Choroid plexus epithelial cell (primary cell): Measurements from ENCODE around the gene AGFG2.

ENCODE experiments used
- DNase-seq: peaks from one replicate; pipeline ENCODE4 v3.0.0-alpha.2; 2010; ENCODE audit warnings: low read depth
- H3K4me3 ChIP-seq: 2 replicates; pipeline ENCODE4 v1.5.1; 2011; ENCODE audit warnings: low read depth, mild to moderate bottlenecking, control low read depth, low read length, moderate library complexity
- TF ChIP-seq, protein P1 (sequence below): conservative IDR thresholded peaks from 2 replicates; pipeline ENCODE4 v1.5.1; 2011; ENCODE audit warnings: low read depth, mild to moderate bottlenecking, control low read depth, inconsistent platforms, low read length, moderate library complexity

The AGFG2 gene

DNA sequence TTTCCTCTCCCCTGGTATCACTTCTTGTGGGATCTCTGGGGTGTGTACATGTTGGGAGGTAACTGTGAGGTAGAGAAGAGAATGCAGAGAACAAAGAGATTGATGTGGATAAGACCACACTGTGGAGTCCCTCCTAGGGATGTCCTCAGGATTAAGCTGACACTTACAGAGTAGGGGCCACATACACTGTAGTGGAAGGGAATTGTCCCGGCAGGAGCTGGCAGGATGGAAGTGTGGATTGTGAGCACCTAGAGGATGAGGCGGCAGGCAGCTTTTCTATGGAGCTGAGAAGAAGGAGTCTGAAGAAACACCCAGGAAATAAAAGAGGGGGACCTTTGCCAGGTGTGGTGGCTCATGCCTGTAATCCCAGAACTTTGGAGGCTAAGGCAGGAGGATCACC lies 13.5 kb downstream of the AGFG2 start:
- DNase-seq: no peak
- TF ChIP-seq, protein P1, sequence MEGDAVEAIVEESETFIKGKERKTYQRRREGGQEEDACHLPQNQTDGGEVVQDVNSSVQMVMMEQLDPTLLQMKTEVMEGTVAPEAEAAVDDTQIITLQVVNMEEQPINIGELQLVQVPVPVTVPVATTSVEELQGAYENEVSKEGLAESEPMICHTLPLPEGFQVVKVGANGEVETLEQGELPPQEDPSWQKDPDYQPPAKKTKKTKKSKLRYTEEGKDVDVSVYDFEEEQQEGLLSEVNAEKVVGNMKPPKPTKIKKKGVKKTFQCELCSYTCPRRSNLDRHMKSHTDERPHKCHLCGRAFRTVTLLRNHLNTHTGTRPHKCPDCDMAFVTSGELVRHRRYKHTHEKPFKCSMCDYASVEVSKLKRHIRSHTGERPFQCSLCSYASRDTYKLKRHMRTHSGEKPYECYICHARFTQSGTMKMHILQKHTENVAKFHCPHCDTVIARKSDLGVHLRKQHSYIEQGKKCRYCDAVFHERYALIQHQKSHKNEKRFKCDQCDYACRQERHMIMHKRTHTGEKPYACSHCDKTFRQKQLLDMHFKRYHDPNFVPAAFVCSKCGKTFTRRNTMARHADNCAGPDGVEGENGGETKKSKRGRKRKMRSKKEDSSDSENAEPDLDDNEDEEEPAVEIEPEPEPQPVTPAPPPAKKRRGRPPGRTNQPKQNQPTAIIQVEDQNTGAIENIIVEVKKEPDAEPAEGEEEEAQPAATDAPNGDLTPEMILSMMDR: no peak
- no peak overlapping the region for H3K4me3 ChIP-seq

DNA sequence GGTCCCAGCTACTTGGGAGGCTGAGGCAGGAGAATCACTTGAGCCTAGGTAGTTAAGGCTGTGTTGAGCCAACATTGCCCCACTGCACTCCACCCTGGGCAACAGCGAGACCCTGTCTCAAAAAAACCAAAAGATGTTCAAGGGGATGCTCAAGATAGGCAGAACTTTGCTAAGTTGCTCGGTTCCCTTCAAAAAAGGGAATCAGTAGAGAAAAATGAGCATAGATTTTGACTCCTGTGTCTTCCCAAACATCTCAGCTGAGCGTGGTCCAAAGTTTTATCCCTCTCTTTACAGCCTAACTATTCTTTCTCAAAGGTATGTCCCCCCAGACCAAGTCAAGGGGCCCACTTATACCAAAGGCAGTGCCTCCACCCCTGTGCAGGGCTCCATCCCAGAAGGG lies 14.0 kb downstream of the AGFG2 start:
- H3K4me3 ChIP-seq: no peak overlapping the region
- DNase-seq: no peak
- TF ChIP-seq, protein P1: no peak

DNA sequence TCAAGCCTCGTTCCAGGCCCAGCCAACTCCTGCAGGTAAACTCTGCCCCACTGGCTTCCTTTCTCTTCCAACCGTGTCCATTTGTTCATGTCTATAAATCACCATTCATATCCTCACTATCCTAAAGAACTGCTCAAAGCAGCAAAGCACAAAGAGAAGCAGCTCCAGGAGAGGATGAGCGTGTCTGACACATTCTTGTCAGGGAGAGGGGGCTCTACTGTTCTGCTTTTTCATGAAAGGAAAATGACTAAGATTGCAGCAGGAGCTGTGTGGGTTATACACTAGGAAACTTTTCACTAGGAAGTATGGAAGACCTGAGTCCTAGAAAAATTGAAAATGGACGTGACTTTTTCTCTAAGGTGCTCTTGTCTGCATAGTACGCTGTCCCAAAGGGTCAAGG lies 16.7 kb downstream of the AGFG2 start:
- TF ChIP-seq, protein P1: no peak
- no peak overlapping the region for H3K4me3 ChIP-seq
- no peak for DNase-seq

DNA sequence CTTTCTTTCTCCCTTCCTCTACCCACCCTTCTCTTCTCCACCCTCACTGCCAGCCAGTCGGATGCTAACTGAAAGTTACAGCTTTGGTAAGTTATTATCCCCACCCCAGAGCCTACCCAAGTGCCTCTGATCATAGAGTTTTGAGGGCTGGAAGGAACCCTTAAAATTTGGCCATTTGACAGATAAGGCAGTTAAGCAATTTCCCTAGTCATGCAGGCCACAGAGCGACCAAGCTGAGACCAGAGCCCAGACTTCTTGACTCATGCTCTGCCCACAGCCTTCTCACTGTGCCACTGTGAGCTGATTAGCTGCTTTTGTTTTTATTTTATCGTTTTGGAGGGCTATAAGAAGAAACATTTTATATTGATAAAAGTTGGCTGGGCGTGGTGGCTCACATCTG lies 17.5 kb downstream of the AGFG2 start:
- no peak overlapping the region for H3K4me3 ChIP-seq
- TF ChIP-seq, protein P1: no peak
- no peak for DNase-seq

DNA sequence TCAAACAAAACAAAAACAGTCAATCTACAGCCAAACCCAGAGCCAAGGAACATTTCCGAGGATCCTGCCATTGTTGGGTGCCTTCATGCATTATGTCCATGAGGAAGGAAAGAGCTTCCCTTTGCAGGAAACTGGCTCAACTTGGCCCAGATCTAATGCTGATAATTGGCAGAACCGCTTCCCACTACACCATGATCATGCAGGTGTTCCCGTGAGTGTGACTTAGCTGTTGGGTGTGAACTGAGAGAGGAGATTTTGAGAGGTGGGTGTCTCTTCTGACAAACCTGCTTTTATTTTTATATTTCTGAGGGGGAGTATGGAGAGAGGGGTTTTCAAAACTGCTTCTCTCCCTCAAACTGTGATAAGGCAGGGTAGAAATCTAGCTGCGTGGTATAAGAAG lies 20.1 kb downstream of the AGFG2 start:
- no peak overlapping the region for H3K4me3 ChIP-seq
- DNase-seq: no peak
- TF ChIP-seq, protein P1: no peak

DNA sequence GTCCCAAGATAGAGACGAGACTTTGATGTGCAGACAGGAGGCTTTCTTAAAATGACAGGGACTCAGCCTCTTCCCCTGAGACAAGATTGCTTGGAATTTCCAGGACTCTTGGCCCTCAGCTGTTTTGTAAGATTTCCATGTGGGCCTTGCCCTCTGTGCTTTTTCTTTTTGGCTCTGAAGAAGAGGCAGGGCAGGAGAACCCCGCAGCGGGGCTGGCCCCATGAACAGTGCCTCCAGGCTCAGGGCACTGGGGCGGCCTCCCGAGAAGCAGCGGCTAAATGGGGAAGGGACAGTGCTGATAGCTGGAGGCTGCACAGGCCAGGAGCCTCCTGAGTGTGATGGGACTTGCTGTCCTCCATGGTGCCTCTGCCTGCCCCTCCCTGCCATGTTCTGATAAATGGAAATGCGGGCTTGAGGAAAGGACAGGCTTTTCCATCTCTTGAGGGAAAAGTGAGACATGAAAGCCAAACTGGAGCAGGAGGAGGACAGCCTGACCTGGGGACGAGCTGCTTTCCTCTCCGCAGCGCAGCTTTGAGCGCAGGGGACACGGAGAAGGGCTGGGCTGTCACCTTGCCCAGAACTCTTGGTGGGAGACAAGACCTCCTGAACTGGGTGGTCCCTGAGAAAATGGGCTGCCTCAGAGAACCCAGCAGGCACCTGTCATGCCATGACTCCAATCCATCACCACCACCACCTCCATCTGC lies 22.6 kb downstream of the AGFG2 start:
- TF ChIP-seq, protein P1: no peak
- H3K4me3 ChIP-seq: no peak overlapping the region
- no peak for DNase-seq

DNA sequence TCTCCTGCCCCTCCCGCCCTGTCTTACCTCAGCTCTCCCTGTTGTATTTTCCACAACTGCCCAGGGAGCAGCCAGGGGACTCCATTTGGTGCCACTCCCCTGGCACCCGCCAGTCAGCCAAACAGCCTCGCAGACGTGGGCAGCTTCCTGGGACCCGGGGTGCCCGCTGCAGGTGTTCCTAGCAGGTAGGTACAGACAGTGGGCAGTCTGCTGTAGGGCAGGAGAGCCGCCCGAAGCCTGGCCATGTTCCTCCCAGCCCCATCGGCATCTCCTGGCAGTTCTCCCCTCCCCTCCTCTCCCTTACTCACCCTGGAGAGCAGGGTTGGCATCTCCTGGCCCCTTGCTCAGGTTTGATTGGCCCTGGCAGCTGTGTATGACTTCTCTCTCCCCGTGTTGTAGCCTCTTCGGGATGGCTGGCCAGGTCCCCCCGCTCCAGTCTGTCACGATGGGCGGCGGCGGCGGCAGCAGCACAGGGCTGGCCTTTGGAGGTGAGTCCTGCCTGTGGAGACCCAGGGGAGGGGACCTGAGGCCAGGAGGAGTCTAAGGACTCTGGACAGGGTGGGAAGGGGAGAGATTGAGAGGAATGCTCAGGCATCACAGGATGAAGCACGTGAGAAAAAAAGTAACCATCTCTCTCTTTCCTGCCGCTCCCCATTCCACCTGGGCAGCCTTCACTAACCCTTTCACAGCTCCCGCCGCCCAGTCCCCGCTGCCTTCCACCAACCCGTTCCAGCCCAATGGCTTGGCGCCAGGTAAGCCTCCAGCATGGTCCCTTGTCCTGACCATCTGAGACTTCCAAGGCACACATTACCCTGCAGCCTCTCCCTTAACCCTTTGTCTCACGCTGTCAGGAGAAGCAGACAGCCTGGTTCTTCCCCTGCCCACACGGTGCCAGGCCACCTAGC lies 23.4 kb downstream of the AGFG2 start:
- no peak overlapping the region for H3K4me3 ChIP-seq
- TF ChIP-seq, protein P1: no peak
- DNase-seq: no peak
